OCI-LY7 (cell line): ENCODE data around the gene FOXN3. TPM values are rescaled to one million over a fixed set of nuclear protein-coding genes. Genes with fewer than 3 reads are reported as not detected.

Experiments
- BruUV-seq: library from RNA; stranded (reverse); fragments of 400-500 nt; replicated peaks from 2 replicates; lab custom pipeline; 2021; lab: Mats Ljungman, UMichigan
- CTCF ChIA-PET: fragments of 300-600 bp; sonication (Branson Sonifier 250); formaldehyde crosslinking; loops from one replicate; lab custom pipeline; 2022; ENCODE audit warnings: antibody characterized with exemption; ENCODE audit not compliant: unreplicated experiment; lab: Charles Lee
- POLR2A ChIA-PET: fragments of 300-600 bp; sonication (Branson Sonifier 250); formaldehyde crosslinking; loops from one replicate; lab custom pipeline; 2022; ENCODE audit warnings: antibody characterized with exemption; lab: Charles Lee
- DNase-seq: peaks from one replicate; pipeline ENCODE4 v3.0.0-alpha.2; 2015; ENCODE audit warnings: low spot score
- H2AFZ ChIP-seq: fragments of 200-600 bp; sonication (generic), shearing (Covaris generic); 2 replicates; pipeline ENCODE4 v1.6.1; 2014; ENCODE audit warnings: mild to moderate bottlenecking, antibody characterized with exemption, low read length, moderate library complexity
- H3K27ac ChIP-seq: fragments of 200-600 bp; sonication (generic); 2 replicates; pipeline ENCODE4 v1.5.1; 2014; ENCODE audit warnings: mixed run types, low read depth, mild to moderate bottlenecking, moderate library complexity, low read length, inconsistent platforms; ENCODE audit not compliant: poor library complexity, severe bottlenecking
- H3K36me3 ChIP-seq: fragments of 200-600 bp; sonication (generic); 2 replicates; pipeline ENCODE4 v1.6.1; 2014; ENCODE audit warnings: mild to moderate bottlenecking, antibody characterized with exemption, low read length, moderate library complexity, mixed read lengths; ENCODE audit not compliant: insufficient read depth
- H3K4me1 ChIP-seq: fragments of 200-600 bp; sonication (generic); 2 replicates; pipeline ENCODE4 v1.5.1; 2014; ENCODE audit warnings: mild to moderate bottlenecking, low read length; ENCODE audit not compliant: insufficient read depth, poor library complexity, severe bottlenecking
- H3K4me2 ChIP-seq: fragments of 200-600 bp; sonication (generic); 2 replicates; pipeline ENCODE4 v1.6.1; 2014; ENCODE audit warnings: mild to moderate bottlenecking, low read length
- H3K4me3 ChIP-seq: fragments of 200-600 bp; sonication (generic); 2 replicates; pipeline ENCODE4 v1.5.1; 2014; ENCODE audit warnings: mild to moderate bottlenecking, low read depth, low read length; ENCODE audit not compliant: poor library complexity, severe bottlenecking
- H3K79me2 ChIP-seq: fragments of 200-600 bp; sonication (generic); 2 replicates; pipeline ENCODE4 v1.6.1; 2016; ENCODE audit warnings: low read depth, mild to moderate bottlenecking, low read length, moderate library complexity, mixed read lengths; ENCODE audit not compliant: insufficient read depth
- H3K9me2 ChIP-seq: fragments of 200-600 bp; sonication (generic); 2 replicates; pipeline ENCODE4 v1.6.1; 2016; ENCODE audit warnings: mild to moderate bottlenecking, low read length, mixed read lengths; ENCODE audit not compliant: insufficient read depth
- H3K9me3 ChIP-seq: fragments of 200-600 bp; sonication (generic); 2 replicates; pipeline ENCODE4 v1.6.1; 2014; ENCODE audit warnings: mild to moderate bottlenecking, mixed run types, low read length, mixed read lengths
- H4K20me1 ChIP-seq: fragments of 200-600 bp; sonication (generic); 2 replicates; pipeline ENCODE4 v1.6.1; 2014; ENCODE audit warnings: mild to moderate bottlenecking, antibody characterized with exemption, low read length, moderate library complexity, mixed read lengths; ENCODE audit not compliant: insufficient read depth
- EZH2phosphoT487 ChIP-seq: fragments of 200-600 bp; sonication (generic); IDR thresholded peaks from 2 replicates; pipeline ENCODE4 v1.6.1; 2018; ENCODE audit warnings: low read depth, borderline replicate concordance, mild to moderate bottlenecking, mixed run types, antibody characterized with exemption, low read length, moderate library complexity, mixed read lengths
- intact Hi-C: fragments of 100-400 bp; cut with micrococcal nuclease; formaldehyde crosslinking; loops from one replicate; pipeline ENCODE4 v1.10.0; 2022; ENCODE audit not compliant: unreplicated experiment
- total RNA-seq, 2 experiments: library from RNA; depleted of rRNA in 1 of 2; stranded (reverse); fragments of >200 nt in 1 of 2; shearing (Covaris generic) in 1 of 2; gene quantifications; 2 replicates each; pipeline ENCODE4 v1.2.3, GENCODE V29; 2014 to 2022
- TF ChIP-seq, protein P1 (sequence below): fragments of 200-600 bp; sonication (generic); conservative IDR thresholded peaks from 2 replicates; pipeline ENCODE4 v1.5.1; 2014; ENCODE audit warnings: mild to moderate bottlenecking, antibody characterized with exemption, low read length, moderate library complexity, mixed read lengths

The FOXN3 gene
- total RNA-seq, 2 experiments from 2014 or later = 77.7 to 102 TPM

- POLR2A ChIA-PET = interaction anchor here (0.7 kb wide), 1 partner anchor 522 kb away, joined by 3 read pairs; no protein-coding TSS in a partner anchor
Observed at GRCh38 chr14:89298056-89298834, 118.8 kb downstream of the FOXN3 start.

DNA sequence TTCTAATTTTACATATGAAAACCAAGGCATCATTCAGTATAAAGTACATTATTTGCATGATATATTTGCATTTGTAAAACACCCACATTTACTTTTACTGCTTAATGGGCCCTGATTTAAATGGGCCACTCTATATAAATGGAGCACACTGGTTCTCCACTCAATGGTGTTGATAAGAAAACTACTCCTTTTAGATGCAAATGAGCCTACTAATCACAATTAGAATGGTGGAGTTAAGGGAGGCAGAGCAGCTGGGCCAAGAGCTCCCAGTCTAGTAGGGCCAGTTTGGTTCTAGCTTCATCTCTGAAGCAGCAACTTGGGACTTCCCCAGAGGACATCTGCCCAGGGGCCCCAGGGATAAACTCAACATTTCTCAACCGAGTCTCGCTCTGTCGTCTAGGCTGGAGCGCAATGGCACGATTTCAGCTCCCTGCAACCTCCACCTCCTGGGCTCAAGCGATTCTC is 120.7 kb downstream of the FOXN3 start:
- H3K36me3 ChIP-seq = no peaks in the 10 kb centered on the region; the same call in none of the 2 replicates
- CTCF ChIA-PET = interaction anchor here (0.6 to 1.0 kb wide), 2 partner anchors 12 to 40 kb away, joined by 3 read pairs; no protein-coding TSS in a partner anchor
- H3K4me3 ChIP-seq = no peak overlapping the region
- no peak overlapping the region for H3K4me2 ChIP-seq
- no peak overlapping the region for H2AFZ ChIP-seq
- POLR2A ChIA-PET = interaction anchor here (1.5 kb wide), 1 partner anchor 10 kb away, joined by 6 read pairs; no protein-coding TSS in a partner anchor
- H3K4me1 ChIP-seq = peaks cover 20% of the 10 kb centered on the region
- intact Hi-C loops = no loop called here
- DNase-seq = no peak
- TF ChIP-seq, protein P1, sequence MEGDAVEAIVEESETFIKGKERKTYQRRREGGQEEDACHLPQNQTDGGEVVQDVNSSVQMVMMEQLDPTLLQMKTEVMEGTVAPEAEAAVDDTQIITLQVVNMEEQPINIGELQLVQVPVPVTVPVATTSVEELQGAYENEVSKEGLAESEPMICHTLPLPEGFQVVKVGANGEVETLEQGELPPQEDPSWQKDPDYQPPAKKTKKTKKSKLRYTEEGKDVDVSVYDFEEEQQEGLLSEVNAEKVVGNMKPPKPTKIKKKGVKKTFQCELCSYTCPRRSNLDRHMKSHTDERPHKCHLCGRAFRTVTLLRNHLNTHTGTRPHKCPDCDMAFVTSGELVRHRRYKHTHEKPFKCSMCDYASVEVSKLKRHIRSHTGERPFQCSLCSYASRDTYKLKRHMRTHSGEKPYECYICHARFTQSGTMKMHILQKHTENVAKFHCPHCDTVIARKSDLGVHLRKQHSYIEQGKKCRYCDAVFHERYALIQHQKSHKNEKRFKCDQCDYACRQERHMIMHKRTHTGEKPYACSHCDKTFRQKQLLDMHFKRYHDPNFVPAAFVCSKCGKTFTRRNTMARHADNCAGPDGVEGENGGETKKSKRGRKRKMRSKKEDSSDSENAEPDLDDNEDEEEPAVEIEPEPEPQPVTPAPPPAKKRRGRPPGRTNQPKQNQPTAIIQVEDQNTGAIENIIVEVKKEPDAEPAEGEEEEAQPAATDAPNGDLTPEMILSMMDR = no peak
- no peak for TF ChIP-seq EZH2phosphoT487
- H3K9me2 ChIP-seq = no peaks in the 10 kb centered on the region
- H3K79me2 ChIP-seq = no peaks in the 10 kb centered on the region
- no peaks in the 10 kb centered on the region for H3K9me3 ChIP-seq
- no peak overlapping the region for H3K27ac ChIP-seq
- BruUV-seq = no TSS peak
- H4K20me1 ChIP-seq = no peaks in the 10 kb centered on the region

More at GRCh38 chr14:89298056-89298834, 118.8 kb downstream of the FOXN3 start:
- Histone ChIP-seq H3K27ac (no peak overlapping the region), H3K4me2 (no peak overlapping the region), H3K9me3 (no peaks in the 10 kb centered on the region), H2AFZ (no peak overlapping the region), H3K9me2 (no peaks in the 10 kb centered on the region), H4K20me1 (no peaks in the 10 kb centered on the region), H3K36me3 (no peaks in the 10 kb centered on the region; the same call in none of the 2 replicates), H3K4me1 (peaks cover 17% of the 10 kb centered on the region), H3K79me2 (peaks cover 11% of the 10 kb centered on the region; the same call in 1 of the 2 replicates), H3K4me3 (no peak overlapping the region)
- CTCF ChIA-PET = no interaction called here
- TF ChIP-seq, protein P1 = no peak
- no peak for TF ChIP-seq EZH2phosphoT487
- DNase-seq = no peak
- no TSS peak for BruUV-seq
- intact Hi-C loops = no loop called here
